ENCODE data around the gene CMKLR1.

CMKLR1 gene

GRCh38 chr12:108260039-108260438 is 79.1 kb downstream of the CMKLR1 start:
- DNase-seq (ENCODE audit: low spot score), result no peak

GRCh38 chr12:108257610-108258106 is 81.5 kb downstream of the CMKLR1 start:
- DNase-seq (ENCODE audit: low spot score), result no peak

- DNase-seq (ENCODE audit: low spot score), result no peak
These were observed 82.1 kb downstream of the CMKLR1 start for GRCh38 chr12:108257004-108257403.

- DNase-seq (ENCODE audit: low spot score), result no peak
These were observed 83.9 kb downstream of the CMKLR1 start for GRCh38 chr12:108255252-108255602.

GRCh38 chr12:108254517-108255251 is 84.4 kb downstream of the CMKLR1 start:
- no peak for DNase-seq (ENCODE audit: low spot score)

- DNase-seq (ENCODE audit: low spot score), result no peak
These were observed 85.1 kb downstream of the CMKLR1 start for GRCh38 chr12:108254030-108254429.

- DNase-seq (ENCODE audit: low spot score), result no peak
These were observed 85.6 kb downstream of the CMKLR1 start for GRCh38 chr12:108253540-108253939.

GRCh38 chr12:108252523-108252922 is 86.6 kb downstream of the CMKLR1 start:
- no peak for DNase-seq (ENCODE audit: low spot score)

GRCh38 chr12:108248011-108248410 is 91.1 kb downstream of the CMKLR1 start:
- DNase-seq (ENCODE audit: low spot score), result no peak

GRCh38 chr12:108247130-108247529 is 92.0 kb downstream of the CMKLR1 start:
- no peak for DNase-seq (ENCODE audit: low spot score)

GRCh38 chr12:108241986-108242703 is 97.0 kb downstream of the CMKLR1 start:
- DNase-seq (ENCODE audit: low spot score), result no peak

- no peak for DNase-seq (ENCODE audit: low spot score)
These were observed 98.2 kb downstream of the CMKLR1 start for GRCh38 chr12:108240928-108241327.

GRCh38 chr12:108240027-108240785 is 98.9 kb downstream of the CMKLR1 start:
- no peak for DNase-seq (ENCODE audit: low spot score)

GRCh38 chr12:108239378-108239777 is 99.7 kb downstream of the CMKLR1 start:
- no peak for DNase-seq (ENCODE audit: low spot score)

- DNase-seq (ENCODE audit: low spot score), result no peak
These were observed 100.6 kb downstream of the CMKLR1 start for GRCh38 chr12:108238474-108238873.
